Fibroblast of skin of right quadriceps (primary cell): ENCODE data around the gene PITX2.
A peak's percentile ranks its signal among the peaks of the same experiment; 100 is the strongest.
"Not testable (repeated sequence)": the region's sequence is repeated elsewhere in the genome, so short reads cannot be mapped to it uniquely, and the experiment has no call there.

ENCODE experiments used
- DNase-seq: peaks from one replicate; pipeline ENCODE4 v3.0.0-alpha.2; 2013

Gene PITX2

GRCh38 chr4:110610620-110610939 lies 12.3 kb downstream of the PITX2 start:
- no peak for DNase-seq

GRCh38 chr4:110609044-110609750 lies 13.7 kb downstream of the PITX2 start:
- DNase-seq, result no peak

- DNase-seq, result no peak
Measured at GRCh38 chr4:110605077-110605476, 17.8 kb downstream of the PITX2 start.

- DNase-seq, result no peak
Measured at GRCh38 chr4:110602061-110602460, 20.8 kb downstream of the PITX2 start.

GRCh38 chr4:110597582-110597981 lies 25.3 kb downstream of the PITX2 start:
- peak; percentile 5 for DNase-seq

GRCh38 chr4:110596431-110596830 lies 26.4 kb downstream of the PITX2 start:
- DNase-seq, result no peak

- no peak for DNase-seq
Measured at GRCh38 chr4:110595583-110595982, 27.3 kb downstream of the PITX2 start.

GRCh38 chr4:110589297-110589696 lies 33.6 kb downstream of the PITX2 start:
- DNase-seq, result peak; percentile 28

GRCh38 chr4:110587666-110588285 lies 35.1 kb downstream of the PITX2 start:
- no peak for DNase-seq

- DNase-seq, result peak; percentile 70
Measured at GRCh38 chr4:110586131-110586850, 36.6 kb downstream of the PITX2 start.

- not testable (repeated sequence) for DNase-seq
Measured at GRCh38 chr4:110576696-110577095, 46.2 kb downstream of the PITX2 start.
